Activated effector memory CD4-positive, alpha-beta T cell treated with anti-CD3 and anti-CD28 coated beads, Interleukin-2, amount 50 U/mL, for 16 hours (primary cell): ENCODE data around the gene TXNRD2.

Source experiments
- DNase-seq: peaks from one replicate; pipeline ENCODE4 v3.0.0-alpha.2; 2020

Gene TXNRD2

DNA sequence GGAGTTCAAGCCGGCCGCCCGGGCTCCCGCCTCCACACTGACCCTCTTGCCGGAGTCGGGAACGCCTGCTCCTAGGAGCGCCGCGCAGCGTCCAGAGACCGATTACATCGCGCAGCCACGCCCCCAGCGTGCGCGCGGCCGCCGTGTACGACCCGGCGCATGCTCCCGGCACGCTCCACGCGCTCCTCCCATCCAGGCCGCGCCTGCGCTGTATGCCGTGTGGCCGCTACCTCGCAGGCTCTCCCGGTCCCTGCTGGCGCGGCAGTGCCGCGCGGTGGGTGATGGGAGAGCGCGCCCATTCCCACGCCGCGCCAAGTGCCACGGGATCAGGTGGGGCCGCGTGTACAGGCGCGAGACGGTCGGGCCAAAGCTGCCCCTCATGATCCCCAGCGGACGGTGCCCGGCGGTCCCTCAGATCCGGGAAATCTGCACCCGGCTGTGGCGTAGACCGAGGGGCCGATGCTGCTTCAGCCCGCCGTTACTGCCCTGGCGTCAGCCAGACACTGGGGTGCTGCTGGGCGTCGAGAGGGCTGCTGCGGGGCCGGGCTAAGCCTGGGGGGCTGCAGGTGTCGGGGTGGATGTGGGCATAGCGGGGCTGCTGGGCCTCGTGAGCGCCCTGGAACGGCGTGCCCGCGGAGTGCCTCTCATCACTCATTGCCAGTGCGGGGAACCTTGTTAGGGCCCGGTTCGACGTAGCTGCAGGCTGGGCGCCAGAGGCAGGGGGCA, 86.7 kb downstream of the TXNRD2 start, which contains the start of the genes GNB1L and RTL10:
Gene GNB1L, minus strand, starts transcription at position 97 of the 726 bp plus-strand sequence. CDS start 33,519 bp downstream, outside the sequence.
Gene RTL10, minus strand, starts transcription at position 97 of the 726 bp plus-strand sequence. CDS start 2,613 bp downstream, outside the sequence.
- DNase-seq: peak; percentile 99

DNA sequence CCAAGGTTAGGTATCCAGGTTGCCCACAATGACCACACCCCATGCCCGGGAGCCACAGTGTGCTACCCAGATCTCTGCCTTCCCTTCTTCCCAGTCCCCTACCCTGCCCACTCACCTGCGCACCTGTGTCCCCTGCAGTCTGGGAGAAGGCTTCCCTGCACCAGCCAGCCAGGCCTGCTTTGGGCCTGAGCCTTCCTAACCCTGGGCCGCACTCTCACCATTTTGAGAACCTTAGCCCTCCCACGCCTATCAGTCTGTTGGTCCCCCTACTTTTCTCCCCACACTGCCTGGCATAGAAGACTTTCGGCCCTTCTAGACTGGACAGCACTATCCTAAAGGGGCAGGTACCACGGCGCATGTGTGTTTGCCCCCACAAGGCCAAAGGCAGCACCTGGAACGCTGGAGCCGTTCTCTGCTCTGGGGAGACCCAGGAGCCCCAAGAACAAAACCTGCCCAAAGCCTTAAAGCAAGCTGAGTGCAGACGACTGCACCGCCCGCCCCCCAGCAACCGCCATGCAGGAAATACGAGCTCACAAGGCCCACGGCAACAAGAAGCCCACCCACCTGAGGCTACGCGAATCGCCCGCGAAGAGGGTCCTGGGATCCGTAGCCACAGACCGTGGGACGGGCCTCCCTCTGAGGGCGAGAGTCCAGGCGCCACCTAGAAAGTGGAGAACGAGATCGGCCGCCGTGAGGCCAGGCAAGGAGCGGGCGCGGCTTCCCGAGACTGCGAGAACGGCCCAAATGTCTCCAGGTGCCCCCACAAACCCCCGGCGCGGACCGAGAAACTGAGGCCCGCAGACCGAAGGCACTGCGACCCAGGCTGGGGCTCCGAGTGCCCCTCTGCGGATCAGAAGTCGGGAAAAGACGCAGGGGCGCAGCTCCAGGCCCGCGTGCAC, 87.5 kb downstream of the TXNRD2 start:
- DNase-seq: peak; percentile 72

DNA sequence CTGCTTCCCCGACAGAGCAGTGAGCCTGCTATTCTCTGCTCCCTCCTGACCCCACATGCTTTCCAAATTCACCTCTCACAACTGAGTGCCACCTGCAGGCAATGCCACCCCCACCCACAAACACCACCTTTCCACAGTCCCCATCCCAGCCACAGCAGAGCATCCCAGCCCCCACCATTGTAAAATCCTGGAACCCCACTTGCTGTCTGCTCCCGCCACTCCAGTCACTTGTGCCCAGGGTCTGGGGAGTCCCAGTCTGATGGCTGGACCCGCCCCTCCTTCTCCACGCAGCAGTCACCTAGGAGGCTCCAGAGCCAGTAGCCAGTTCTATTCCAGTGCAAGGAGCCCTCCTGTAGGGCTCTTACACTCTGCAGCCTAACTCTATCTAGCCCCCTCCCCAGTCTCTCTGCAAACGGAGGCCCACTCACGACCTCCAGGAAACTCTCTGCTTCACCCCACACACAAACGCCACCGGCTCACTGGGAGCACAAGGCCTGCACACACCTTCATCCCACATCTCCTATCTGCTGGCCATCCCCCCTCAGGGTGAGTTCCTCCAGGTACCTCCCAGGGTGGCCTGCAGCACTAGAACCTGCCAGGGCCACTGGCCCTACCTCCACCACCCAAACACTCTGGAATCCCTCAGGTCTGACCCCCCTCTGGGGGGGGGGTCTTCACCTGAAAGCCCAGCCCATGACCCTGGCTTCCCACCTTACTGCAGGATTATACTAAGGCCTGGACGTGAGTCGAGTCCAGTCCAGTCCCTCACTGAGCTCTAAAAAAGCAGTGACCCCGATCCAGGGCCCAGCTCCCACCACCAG, 88.3 kb downstream of the TXNRD2 start:
- peak; percentile 64 for DNase-seq

DNA sequence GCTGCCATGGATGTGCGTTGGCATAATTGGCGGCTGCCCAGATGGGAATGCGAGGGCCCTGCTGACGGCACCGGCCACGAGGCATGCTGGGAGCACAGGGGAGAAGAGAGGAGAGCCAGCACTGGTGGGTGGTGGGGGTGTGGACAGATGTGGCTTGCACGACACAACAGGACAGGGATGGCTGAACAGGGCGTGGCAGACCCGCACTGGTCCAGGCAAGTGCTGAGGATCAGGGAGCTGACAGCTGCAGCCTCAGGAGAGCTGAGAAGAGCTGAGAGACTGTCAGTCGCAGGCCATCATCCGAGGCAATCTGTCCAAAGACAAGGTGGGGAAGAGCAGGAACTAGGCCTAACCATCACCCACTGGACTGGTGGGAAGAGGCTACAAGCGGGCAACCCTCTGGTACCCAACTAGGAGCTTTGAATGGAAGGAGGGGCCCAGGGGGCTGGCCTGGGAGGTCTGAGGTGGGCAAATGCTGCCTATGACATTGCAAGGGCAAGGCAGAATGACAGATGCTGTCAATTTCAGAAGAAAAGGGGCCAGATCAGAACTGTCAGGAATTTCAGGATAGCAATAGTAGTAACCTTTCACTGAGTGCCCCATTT, 89.3 kb downstream of the TXNRD2 start:
- DNase-seq: no peak

DNA sequence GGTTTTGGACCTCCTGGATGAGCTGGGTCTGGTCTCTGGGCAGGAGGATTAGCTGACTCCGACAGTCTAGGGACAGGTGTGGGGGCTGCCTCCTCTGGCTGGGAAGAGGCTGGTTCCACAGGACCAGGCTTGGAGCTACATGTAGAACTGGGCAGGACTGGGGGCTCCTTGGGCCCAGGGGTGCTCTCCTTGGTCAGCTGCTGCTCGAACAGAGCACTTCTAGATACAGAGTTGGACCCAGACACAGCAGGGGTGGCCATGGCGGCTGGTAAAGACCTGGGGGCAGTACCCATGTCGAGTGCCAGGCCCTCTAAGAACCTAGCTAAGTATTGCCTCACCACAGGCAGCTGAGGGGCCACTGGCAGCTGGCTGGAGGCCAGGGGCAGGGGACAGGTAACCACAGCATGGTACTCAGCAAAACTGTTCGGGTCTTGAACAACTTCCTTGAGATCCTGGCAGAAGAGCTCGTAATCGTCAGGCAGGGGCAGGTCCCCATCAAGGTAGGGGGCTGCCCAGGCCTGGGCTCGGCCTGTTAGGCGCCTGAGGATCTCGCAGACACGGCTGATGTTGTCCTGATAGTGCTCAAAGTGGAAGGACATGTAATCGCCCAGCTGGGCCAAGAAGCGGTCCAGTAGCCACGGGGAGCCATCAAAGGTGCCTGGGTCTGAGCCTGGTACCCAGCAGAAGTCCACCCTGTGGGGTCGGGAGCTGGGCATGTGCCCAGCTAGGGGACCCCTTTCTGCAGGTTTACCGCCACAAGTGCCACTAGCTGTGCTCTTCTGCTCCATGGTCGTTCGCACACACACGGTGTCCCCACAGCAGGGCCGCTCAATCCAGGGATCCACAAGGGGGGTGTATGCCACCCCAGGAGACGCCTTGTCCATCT, 90.1 kb downstream of the TXNRD2 start:
- DNase-seq: no peak

DNA sequence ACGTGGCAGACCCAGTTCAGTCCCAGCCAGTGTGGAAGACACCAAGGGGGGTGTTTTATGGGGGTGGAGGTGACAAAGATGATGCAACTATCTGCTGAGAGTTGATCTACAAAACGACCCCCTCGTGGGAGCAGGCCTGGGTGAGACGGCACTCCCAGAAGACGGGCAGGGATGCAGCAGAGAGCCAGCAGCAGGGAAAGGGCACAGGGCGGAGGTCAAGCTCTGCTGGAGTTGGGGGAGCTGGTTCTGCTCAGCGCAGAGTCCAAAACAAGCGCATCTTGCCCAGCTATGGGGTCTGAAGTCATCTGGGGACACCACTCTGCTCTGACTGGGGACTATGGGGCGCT, 90.9 kb downstream of the TXNRD2 start:
- no peak for DNase-seq

DNA sequence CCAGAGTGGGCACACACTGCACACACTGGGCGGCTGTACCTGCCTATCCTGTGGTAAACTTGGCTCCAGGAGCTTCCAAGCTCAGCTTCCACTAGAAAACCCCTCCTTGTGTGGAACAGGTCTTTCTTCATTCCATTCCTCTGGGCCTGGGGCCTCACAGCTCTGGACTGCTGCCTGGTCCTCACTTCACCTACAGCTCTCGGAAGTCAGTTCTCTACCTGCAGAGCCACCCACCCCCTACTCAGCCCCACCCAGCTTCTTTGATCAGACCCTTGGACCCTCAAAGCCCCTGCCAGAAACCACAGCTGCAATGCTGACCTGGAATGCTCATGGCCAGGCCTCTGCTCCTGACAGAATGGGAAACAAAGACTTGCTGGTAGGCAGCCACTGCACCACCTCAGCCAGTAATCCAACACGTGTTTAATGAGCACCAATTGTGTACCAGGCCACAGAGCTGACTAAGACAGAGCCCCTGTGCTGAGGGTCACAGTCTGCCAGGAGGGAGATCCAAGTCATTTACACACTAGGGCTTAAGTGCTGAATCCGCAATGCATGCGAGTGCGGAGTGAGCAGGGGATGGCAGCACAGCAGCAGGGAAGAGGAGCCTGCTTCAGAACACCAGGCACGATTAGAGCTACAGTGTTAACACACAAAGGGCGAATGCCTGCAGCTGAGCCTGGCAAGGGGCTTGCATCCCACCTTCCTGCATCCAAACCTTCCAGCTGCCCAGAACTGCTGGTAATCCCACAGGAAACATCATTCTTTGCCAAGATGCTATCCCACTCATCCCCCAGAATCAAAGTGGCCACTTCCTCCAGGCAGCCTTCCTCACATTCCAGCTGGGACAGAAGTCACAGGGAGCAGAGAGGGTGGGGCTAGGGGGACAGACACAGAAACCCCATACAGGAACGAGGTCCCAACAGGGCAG, 91.5 kb downstream of the TXNRD2 start:
- DNase-seq: no peak

DNA sequence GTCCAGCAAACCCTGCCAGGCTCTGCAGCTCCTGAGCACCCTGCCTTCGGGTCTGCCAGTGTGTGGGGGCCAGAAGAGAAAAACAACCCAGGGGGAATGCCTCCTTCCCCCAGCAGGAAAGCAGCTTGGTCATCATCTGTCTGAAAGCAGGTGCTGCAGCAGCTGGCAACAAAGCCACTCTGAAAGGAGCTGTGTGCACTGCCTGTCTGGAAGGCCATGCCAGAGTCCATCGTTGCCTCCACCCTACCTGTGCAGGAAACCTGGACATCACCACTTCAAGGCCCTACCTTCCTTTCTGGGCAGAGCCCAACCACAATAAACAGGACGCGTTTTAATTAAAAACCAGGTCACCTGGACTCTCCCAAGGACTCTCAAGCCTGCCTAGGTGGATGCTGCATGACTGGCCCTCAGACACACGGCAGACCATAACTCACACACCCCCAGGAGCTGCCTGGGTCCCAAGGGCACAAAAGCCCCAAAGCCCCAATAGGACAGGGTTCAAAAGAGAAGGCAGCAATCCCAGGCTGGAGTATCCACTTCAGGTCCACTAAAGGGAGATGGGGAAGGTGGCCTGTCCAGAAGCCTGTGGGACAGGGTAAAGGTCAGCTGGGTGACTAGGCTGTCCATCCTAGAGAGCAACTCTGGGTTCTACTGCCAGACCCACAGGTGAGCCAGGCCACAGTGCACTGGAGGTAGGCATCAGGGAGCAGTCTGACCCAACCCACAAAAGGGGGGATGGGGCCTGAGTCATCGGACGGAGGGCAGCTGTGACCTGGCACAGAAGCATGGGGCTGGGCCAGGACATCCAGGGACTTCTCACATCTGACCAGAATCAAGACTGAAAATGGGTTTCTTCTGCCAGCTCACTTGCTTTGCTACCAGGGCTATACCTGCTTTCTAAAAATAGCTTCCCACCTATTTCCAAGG, 93.1 kb downstream of the TXNRD2 start:
- DNase-seq: no peak

DNA sequence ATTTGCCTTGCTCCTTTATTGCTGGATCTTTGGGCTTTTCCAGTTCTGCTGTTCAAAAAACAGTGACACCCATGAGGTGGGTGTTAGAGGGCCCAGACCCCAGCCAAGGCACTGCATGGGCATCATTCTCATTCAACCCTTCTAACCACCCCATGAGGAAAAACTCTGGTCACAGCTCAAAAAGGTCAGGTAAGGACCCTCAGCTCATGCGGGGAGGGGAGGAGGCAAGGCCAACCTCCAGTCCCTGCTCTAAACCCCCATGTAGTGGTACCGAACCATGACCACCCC, 94.3 kb downstream of the TXNRD2 start:
- DNase-seq: no peak

DNA sequence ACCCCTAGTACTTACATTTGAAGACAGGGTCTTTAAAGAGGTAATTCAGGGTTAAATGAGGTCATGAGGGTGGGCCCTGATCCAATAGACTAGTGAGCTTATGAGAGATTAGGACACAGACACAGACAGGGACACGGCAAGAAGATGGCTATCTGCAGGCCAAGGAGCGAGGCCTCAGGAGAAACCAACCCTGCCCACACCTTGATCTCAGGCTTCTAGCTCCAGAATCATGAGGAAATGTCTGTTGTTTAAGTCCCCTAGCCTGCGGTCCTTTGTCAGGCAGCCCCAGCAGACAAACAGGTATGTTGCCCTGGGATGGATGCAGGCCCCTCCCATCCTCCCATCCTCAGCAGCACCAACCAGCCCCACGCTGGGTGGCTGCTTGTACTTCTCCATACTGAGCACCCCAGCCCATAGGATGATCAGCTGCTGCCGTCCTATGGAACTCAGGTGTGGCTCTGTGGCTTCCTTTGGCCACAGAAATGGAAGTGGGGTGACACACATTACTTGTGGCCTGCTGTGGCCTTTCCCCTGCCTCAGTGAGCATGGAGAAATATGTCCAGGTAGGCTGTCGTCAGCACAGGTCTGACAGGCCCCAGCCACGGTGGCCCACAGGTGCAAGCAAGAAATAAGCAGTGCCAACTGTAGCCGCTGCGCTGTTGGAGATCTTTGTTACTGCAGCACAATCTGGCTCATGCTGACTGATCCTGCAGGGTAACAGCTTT, 94.8 kb downstream of the TXNRD2 start:
- DNase-seq: no peak

DNA sequence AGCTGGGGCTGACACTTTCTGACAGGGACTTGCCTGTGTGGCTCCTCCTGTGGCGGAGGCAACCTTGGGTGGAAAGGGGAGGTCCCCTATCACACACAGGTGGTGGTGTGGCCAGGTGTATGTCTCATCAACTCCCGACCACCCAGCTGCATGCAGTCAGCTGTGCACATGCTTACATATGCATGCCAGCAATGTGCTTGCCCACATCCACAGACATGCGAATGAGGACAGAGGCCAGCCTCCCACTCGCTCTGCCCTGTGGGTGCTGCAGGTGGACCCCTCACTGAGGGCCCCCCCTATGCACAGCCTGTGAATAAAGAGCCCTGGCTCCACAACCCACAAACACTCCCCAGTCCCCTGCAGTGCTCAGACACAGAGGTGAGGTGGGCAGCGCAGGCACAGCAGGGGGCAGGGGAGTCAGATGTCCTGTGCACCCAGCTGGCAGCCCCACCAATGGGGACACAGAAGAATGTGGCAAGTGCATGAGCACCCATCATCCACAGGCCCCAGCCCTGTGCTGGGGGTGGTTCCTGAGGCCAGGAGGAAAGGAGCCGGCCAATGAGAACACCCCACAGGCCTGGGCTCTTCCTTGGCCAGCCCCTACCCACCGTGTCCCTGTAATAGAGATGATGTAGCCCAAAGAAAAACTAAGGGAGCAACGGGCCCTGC, 96.4 kb downstream of the TXNRD2 start:
- no peak for DNase-seq

DNA sequence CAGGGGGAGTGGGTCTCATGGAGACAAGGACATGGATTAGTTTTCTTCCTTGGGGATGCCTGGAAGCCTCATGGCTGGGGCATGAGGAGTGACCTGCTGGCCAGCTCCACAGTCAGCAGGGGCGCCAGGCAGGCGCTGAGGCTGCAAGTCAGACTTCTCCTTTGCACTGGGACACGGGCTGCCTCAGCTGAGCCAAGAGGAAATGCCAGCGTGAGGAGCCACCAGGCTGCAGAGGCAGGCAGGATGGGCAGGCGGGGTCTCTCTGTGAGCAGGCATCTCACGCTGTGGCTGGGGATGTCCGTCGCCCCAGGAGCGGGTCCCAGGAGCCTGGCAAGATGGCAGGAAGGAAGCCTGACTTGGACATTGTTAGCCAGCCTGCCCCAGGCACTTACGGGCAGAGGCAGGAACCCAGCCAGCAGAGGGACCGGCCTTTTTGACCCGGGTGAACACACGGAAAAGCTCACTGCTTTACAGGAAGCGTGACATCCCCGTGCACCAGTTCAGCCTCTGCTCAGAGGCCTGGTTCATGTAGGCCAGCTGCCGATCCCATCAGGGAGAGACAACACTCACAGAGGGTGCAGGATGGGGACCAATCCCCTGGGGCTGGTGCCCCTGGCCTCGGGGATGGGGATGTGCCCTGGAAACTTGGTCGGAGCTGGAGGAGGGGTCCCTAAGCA, 97.1 kb downstream of the TXNRD2 start:
- DNase-seq: peak; percentile 69

DNA sequence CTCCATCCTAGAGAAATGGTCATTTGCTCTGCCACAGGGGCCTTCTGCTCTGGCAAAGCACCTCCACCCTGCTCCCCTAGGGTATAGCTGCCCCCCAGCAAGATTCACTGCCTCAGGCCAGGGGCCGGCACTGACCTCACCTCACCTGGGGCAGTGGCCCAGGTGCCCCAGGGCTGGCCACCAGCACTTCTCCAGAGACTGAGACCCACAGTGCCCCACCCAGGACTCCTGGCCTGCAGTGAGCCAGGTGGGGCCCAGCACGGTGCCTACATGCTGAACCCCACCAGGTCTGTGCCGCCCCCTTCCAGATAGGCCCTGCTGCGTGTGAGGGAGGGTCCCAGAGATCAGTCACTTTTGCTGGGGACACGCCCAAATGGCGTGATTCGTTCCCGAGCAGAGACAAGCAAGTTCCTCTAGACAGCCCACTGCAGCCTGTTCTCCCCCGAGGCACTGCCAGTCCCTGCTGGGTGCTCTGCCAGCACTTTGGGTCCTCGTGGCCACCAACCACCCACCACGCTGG, 97.7 kb downstream of the TXNRD2 start:
- DNase-seq: no peak

DNA sequence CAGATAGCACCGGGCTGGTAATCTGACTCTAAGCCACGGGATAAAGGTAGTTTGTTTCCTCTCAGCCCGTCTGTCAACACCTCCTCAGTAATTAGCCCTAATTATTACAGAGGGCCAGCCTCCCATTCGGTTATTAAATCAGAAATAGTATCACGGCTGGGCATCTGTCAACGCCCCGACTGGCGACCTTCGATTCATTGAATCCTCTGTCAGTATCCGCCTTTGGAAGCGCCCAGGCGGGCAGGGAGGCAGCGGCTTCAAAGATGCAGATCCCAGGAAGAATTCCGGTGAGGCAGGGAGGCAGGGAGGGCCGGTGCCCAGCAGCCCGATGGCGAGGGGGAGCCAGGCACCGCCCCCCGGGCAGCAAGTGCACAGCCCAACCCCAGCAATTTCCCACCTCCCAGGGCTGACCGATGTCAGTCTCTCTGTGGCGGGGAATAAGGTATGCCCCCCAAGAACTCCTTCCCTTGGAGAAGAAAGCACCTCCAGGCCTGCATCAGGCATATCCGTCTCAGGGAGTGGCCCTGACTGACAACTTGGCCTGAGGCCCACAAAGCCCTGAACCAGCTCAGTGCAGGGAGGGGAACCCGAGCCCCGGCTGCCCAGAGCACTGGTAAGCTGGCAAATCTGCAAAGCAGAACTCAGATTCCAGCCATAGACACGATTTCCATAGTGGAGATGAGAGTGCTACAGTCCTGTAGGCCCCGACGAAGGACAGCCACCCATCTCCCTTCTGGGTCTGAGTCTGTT, 98.3 kb downstream of the TXNRD2 start:
- no peak for DNase-seq

DNA sequence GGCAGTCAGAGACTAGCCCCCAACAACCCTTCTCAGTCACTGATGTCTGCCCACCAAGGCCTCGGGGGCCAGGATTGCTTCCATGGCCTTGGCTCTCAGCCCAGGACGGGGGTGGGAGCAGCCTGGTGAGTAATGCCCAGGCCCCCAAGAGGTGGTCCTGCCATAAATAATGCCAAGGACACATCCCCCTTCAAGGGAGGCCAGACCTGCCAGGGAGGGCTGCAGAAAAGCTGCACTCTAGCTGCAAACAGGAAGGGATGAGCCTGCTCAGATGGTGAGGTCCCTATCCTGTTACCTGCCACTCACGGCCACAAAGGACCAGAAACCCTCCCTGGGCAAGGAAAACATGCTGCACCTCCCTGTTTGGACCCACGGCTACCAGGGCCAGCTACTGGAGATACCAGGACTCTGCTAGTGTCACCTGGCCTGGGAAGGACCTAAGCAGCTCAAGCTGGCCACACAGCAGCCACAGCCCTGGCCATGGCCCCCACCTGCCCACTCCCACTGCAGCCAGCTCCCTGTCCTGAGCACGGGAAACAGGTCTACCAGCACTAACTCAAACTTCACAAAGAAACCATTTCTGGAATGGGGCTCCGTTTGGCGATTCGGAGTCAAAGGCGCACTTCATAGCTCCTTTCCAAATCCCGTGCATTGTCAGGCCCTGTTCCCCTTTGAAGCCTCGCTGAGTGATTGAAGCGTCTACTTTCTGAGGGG, 99.1 kb downstream of the TXNRD2 start:
- DNase-seq: no peak
